Activated gamma-delta T cell treated with Interleukin-2 at 50 U/mL for 16 hours (primary cell): ENCODE results near the gene PRMT7.

Experiments used
- DNase-seq: peaks from one replicate; pipeline ENCODE4 v3.0.0-alpha.2; 2020

Gene PRMT7

DNA sequence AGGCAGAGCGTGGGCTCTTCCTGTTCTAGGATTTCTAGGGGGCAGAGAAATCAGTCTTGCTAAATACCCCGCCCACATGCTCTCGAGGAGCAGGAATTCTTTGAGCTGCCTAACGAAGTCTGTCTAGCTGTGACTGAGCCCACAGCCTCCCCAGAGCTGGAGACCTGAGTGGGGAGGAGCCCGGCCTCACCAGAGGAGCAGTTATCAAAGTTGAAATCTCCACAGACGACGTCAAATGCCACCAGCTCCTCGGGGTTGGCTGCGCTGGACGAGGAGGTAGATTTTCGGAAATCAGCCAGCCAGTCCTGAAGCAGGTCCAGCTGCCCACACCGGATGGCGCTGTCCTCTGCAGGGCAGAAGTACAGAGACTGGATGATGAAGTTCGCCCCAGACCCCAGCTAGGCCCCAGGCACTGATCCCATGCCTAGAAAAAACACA is 53.8 kb downstream of the PRMT7 start:
- DNase-seq, result no peak

DNA sequence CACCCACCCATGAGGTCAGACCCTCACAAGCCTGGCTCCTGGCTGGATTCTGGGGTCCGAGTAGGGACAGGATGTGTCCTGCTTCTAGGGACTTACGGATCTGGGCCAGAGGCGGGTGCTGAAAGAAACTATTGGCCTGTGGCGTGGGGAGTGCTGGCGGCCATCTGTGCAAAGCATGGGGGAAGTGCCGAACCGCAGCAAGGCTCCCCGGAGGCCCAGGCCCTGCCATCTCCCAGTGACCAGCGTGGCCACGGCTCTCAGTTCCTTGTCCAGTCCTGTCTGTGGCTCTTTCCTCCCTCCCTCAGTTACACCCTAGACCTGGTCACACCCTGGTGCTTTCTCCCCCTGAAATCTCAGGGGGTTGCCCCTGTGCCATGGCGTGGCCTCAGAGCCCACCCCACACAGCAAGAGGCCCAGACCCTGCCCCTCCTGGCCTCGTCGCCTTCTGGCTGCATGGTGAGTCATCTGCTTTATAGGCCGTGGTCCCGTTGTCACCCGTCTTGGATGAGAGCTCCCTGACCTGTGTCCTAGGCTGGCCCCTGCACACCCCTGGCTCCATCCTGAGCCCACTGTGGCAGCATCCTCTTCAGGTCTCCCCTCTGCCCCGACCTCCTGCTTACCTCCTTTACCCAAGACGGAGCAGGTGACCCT is 54.5 kb downstream of the PRMT7 start:
- no peak for DNase-seq

DNA sequence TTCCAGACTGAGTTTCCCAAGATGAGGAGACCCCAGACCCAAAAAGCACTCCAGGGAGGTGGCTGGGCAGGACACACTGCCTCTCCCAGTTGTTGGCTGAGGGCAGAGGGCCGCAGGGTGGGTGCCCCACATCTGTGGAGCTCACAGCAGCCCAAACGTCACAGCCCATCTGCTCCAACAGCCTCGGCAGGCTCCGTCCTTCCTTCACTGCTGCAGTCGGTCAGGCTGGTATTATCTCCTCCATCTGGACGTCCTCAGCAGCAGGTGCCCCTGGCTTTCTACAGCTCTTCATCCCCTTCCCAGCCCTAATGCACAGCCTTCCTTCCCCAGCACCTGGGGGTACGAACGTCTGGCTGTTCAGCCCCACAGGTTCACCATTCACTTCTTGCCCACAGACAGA is 55.2 kb downstream of the PRMT7 start:
- no peak for DNase-seq

DNA sequence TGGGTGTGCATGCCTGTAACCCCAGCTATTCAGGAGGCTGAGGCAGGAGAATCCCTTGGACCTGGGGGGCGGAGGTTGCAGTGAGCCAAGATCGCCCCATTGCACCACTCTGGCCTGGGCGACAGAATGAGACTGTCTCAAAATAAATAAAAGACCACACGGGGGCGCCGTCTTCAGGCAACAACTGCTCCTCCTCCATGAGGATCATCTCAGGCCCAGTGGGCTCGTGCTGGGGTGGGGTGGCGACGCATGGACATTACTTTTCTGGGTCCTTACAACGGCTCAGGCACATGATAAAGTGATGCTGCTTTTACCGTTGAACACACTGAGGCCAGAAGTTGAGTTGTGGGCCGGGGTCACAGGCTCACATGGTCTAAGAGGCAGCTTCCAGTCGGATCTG is 56.2 kb downstream of the PRMT7 start:
- DNase-seq, result peak; percentile 43

GRCh38 chr16:68367440-68367839 is 56.6 kb downstream of the PRMT7 start:
- no peak for DNase-seq

DNA sequence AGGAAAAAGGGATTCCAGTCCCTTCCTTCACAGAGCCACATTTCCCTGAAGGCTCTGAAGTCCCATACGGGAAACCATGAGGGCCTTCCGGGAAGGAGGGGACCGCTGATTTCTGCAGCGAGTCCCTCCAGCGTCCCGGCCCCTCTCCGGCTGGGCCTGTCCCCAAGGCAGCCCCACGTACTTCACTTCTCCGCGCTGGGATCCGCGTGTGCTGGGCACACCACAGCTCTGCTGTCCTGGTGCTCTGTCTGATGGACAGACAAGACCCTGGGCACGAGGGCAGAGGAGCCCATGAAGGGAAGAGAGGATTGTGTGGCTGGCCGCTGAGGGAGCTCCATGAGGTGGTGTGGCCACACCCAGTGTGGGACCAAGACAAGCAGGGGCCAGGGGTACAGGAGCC is 57.1 kb downstream of the PRMT7 start:
- DNase-seq, result no peak

- no peak for DNase-seq
Observed at GRCh38 chr16:68368301-68368888, 57.6 kb downstream of the PRMT7 start.

DNA sequence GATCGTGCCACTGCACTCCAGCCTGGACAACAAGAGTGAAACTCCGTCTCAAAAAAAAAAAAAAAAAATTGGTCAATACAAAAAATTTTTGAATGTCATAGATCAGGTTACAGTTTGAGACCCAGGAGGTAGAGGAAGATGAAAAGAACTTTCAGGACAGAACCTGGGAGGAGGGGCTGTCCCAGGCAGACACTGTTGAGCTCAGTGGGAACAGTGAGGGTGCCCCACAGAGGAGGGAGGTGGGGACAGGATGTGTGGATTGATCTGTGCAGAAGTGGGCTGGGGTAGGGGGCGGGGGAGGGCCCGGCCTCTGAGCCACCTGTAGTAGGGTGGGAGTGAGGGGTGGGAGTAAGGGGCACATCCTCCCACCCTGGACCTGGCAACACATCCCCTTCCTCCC is 58.3 kb downstream of the PRMT7 start:
- DNase-seq, result no peak

GRCh38 chr16:68369697-68370580 is 59.1 kb downstream of the PRMT7 start:
- DNase-seq, result no peak

DNA sequence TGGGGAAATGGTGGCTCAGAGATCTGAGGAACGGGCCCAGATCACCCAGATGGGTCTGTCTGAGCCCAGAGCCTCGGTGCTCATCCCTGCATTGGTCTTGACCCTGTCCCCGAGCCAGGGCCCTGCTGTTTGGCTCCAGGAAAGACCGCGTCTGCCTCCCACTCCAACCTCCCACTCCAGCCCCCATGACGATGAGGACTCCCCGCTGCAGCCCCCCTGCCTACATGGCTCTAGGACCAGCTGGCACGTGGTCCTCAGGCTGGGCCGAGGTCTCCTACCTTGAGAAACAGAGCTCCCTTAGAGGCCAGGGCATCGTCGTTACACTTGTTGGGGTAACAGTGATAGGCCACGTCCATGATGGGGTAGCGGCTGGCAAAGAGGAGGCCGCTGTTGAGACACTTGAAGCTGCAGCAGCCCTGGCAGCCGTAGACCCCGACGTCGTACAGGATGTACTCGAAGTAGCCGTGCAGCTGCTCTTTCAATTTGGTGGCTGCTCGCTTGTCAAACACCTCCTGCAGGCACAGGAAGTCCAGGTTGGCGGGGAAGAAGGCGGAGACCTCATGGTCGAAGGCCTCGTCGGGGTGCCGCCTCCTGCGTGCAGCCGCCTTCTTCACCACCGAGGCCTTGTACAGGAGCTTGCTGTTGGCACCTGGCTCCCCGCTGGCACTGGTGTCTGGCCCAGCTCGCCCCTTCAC is 59.9 kb downstream of the PRMT7 start:
- DNase-seq, result peak; percentile 74

DNA sequence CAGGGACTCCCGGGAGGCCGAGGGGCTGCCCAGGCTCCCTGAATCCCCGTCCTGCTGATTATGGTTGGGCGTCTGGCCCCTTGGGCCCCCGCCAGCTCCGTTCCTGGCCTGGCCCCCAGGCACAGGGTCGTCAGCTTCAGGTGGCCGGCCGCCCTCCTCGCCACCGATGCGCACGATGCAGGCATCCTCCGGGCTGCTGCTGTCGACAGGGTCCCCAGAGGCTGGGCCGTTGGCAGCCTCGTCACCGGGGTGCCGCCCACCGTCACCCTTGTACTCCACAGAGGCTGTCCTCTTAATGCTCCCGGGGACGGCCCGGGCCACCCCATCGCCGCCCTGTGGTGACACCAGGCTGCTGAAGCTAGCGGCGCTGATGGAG is 60.4 kb downstream of the PRMT7 start:
- DNase-seq, result no peak

DNA sequence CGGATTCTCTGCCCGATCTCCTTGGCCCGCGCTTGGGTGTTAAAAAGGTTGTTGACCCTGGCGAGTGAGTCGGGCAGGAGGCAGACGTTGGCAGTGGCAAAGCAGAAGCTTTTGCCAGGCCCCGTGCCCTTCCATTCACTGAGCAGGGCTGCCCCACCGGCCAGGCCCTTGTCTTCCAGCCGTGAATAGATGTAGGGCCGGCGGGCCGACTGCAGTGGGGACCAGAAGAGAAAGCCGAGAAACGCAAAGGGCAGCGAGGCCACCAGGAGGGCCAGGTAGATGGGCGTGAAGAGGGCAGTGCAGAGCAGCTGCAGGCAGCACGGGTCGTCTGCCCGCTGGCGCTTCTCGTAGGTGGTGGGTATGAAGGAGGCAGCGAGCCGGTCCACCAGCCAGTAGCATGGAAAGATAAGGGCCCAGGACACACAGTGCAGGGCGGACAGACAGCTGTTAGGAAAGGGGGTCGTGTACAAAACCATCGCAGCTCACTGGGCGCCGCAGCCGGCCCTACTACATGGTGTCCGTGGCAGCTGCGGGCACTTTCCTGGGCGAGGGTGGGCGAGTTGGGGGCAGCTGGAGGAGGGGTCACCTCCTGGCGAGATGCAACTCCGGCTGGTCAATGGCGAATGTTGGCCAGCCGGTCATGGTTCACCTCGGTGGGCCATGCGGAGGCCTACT is 61.0 kb downstream of the PRMT7 start:
- no peak for DNase-seq

DNA sequence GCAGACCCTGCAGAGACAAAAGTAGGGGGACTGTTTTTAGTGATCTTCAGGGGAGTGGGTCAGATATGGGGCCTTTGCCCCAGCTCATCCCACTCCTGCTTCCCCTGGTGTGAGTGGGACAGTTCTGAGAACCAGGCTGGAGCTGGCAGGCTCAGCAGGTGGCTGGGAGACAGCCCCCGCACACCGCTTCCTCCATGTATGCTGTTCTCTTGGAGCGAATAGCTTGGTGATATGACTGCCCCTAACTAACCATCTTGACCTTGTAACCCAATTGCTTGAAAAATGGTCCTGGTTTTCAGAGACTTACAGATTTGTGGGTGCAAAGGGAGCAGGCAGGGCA is 61.5 kb downstream of the PRMT7 start:
- DNase-seq, result no peak

GRCh38 chr16:68372806-68373205 is 62.0 kb downstream of the PRMT7 start:
- no peak for DNase-seq

- no peak for DNase-seq
Observed at GRCh38 chr16:68373528-68374245, 62.9 kb downstream of the PRMT7 start.

DNA sequence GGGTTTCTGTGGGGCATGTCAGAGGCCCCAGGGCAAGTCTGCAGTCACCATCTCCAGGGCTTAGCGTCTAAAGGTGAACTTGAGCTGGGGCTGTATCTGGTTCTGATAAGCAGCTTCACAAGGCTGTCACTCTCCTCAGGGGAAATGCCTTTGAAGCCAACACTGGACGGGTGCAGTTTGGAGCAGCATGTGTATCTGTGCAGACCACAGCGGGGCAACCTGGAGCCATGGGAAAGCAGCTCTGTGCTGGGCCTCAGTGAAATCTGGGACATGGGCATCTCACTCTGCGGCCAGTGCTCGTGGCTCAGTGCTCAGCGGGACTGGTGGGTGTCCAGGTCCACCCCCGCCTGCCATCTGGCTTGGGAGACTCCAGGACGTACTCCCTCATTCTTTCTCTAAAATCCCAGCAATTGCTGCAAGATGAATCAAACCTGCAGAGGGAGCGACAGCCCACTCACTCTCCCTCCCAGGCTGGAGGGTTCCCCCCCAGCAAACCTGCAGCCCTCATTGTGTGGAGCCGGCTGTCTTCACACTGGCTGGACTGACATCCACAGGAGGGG is 63.5 kb downstream of the PRMT7 start:
- DNase-seq, result no peak

GRCh38 chr16:68374961-68375660 is 64.3 kb downstream of the PRMT7 start:
- DNase-seq, result no peak

DNA sequence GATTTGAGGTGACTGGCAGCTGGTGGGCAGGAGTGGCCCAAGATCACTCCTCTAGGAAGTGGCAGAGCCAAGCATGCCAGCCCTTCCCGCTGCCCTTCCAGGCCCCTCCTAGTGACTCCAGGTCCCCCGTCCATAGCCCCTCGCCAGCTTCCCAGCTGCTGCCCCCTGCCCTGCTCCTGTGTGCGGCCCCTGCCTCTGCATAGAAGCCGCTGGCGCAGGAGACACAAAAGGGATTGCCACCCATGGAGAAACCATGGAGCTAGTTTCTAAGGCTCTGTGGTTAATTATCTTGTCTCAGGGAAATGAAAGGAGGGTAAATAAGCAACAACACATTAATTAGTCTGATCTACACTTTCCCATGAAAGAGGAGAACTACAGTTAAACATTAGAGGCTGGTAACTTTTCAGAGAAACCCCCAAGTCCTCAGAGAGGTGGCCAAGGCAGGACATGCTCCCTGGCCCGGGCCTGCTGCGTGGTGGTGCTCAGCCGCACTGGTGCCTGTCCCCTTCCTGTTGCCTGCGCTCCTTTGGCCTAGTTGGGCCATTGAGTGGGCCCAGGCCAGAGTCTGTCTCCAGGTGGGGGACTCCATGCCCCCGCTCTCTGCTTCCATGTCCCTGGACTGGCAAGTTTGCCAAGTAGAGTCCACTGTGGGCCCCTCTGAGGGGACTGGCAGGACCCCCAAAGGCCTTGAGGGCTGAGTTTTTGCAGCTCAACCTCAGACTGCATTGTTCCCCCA is 65.2 kb downstream of the PRMT7 start:
- no peak for DNase-seq

DNA sequence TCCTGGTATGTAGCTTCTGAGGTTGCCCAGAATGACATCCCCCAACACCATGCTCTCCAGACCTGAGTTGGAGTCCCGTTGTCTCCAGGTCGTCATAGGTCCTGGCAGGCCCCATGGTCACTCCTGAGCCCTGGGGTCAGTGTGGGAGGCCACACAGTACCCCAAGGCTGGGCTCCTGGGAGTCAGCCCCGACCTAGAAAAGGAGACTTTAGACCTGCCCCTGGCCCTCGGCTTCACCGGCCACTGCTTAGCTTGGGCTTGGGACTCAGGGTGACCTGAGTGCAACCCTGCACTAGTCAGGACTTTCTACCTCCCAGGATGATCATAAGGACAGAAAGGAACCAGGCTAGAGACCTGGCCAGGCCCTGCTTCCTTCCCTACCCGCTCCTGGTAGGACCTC is 65.8 kb downstream of the PRMT7 start:
- DNase-seq, result no peak

GRCh38 chr16:68377221-68377620 is 66.4 kb downstream of the PRMT7 start:
- no peak for DNase-seq
